Caco-2 (cell line): ENCODE measurements around the gene AMH. TPM values are rescaled to one million over a fixed set of nuclear protein-coding genes. Genes with fewer than 3 reads are reported as not detected.

Experiments used
- BruUV-seq: library from RNA; stranded (reverse); fragments of 400-500 nt; replicated peaks from 2 replicates; lab custom pipeline; 2021; lab: Mats Ljungman, UMichigan
- CTCF ChIA-PET: fragments of 300-600 bp; sonication (Branson Sonifier 250); formaldehyde crosslinking; loops from one replicate; lab custom pipeline; 2022; ENCODE audit warnings: antibody characterized with exemption; lab: Charles Lee
- POLR2A ChIA-PET: fragments of 300-600 bp; sonication (Branson Sonifier 250); formaldehyde crosslinking; loops from one replicate; lab custom pipeline; 2022; ENCODE audit warnings: antibody characterized with exemption; lab: Charles Lee
- DNase-seq, 2 experiments: peaks; one replicate each; pipeline versions ENCODE4 v3.0.0 to v3.0.0-alpha.2; 2020 to 2022
- H3K27me3 ChIP-seq: replicated peaks from 2 replicates; pipeline ENCODE4 v1.6.0; 2011; ENCODE audit warnings: low read length; ENCODE audit not compliant: control insufficient read depth, insufficient read depth
- H3K36me3 ChIP-seq: 2 replicates; pipeline ENCODE4 v1.5.1; 2011; ENCODE audit warnings: low read length; ENCODE audit not compliant: control insufficient read depth, insufficient read depth
- H3K4me1 ChIP-seq: fragments of 250-450 bp; sonication (Bioruptor Pico); 2 replicates; pipeline ENCODE4 v1.5.1; 2020; ENCODE audit warnings: mild to moderate bottlenecking
- H3K4me3 ChIP-seq: 2 replicates; pipeline ENCODE4 v1.5.1; 2011; ENCODE audit warnings: low read depth, mild to moderate bottlenecking, control low read depth, low read length
- H3K9me3 ChIP-seq: fragments of 250-450 bp; sonication (Bioruptor Pico); 2 replicates; pipeline ENCODE4 v1.5.1; 2020; ENCODE audit warnings: mild to moderate bottlenecking, moderate library complexity
- H3K27ac Mint-ChIP-seq: one replicate; pipeline ENCODE4 v1.8.0; 2022; ENCODE audit warnings: mixed read lengths; ENCODE audit not compliant: unreplicated experiment
- H3K27me3 Mint-ChIP-seq: one replicate; pipeline ENCODE4 v1.8.0; 2022; ENCODE audit warnings: mixed read lengths; ENCODE audit not compliant: insufficient read depth, unreplicated experiment
- H3K36me3 Mint-ChIP-seq: one replicate; pipeline ENCODE4 v1.8.0; 2022; ENCODE audit warnings: mild to moderate bottlenecking, mixed read lengths; ENCODE audit not compliant: insufficient read depth, unreplicated experiment
- H3K4me1 Mint-ChIP-seq: one replicate; pipeline ENCODE4 v1.8.0; 2022; ENCODE audit warnings: low read depth, mixed read lengths; ENCODE audit not compliant: unreplicated experiment
- H3K4me3 Mint-ChIP-seq: one replicate; pipeline ENCODE4 v1.8.0; 2022; ENCODE audit warnings: mild to moderate bottlenecking, moderate library complexity, mixed read lengths; ENCODE audit not compliant: unreplicated experiment
- H3K9me3 Mint-ChIP-seq: one replicate; pipeline ENCODE4 v1.8.0; 2022; ENCODE audit warnings: mixed read lengths; ENCODE audit not compliant: unreplicated experiment
- CTCF ChIP-seq, 2 experiments: fragments of 200-600 bp in 1 of 2; IDR thresholded peaks; 1 replicate in 1 of 2; 2 replicates in 1 of 2; pipeline versions ENCODE4 v1.5.1 to v1.8.0; 2011 to 2022; ENCODE audit warnings: antibody characterized with exemption in 1 of 2, control low read depth in 1 of 2, inconsistent platforms in 1 of 2, low read depth in 1 of 2, low read length in 1 of 2, mild to moderate bottlenecking in 1 of 2, moderate library complexity in 1 of 2; ENCODE audit not compliant: insufficient read depth in 1 of 2, severe bottlenecking in 1 of 2, unreplicated experiment in 1 of 2
- intact Hi-C: fragments of 100-400 bp; cut with micrococcal nuclease; formaldehyde crosslinking; loops from one replicate; pipeline ENCODE4 v1.10.0; 2022; ENCODE audit not compliant: unreplicated experiment
- microRNA-seq: library from miRNA; unstranded; fragments of <30 nt; microRNA quantifications from one replicate; pipeline ENCODE4 v1.2.0, GENCODE V29; 2022
- total RNA-seq: library from RNA; stranded (reverse); gene quantifications from 2 replicates; pipeline ENCODE4 v1.2.3, GENCODE V29; 2022

AMH gene
- total RNA-seq, 1 experiment from 2014 or later, result 19.4 TPM

GRCh38 chr19:2300533-2300932, 51.4 kb downstream of the AMH start:
- Mint-ChIP-seq H3K27ac (no peak overlapping the region), H3K36me3 (peaks cover 4% of the 10 kb centered on the region), H3K27me3 (no peaks in the 10 kb centered on the region), H3K9me3 (no peaks in the 10 kb centered on the region), H3K4me1 (no peaks in the 10 kb centered on the region), H3K4me3 (no peak overlapping the region)
- Histone ChIP-seq H3K4me1 (no peaks in the 10 kb centered on the region), H3K36me3 (no peaks in the 10 kb centered on the region), H3K27me3 (no peaks in the 10 kb centered on the region), H3K4me3 (no peak overlapping the region), H3K9me3 (no peaks in the 10 kb centered on the region)
- intact Hi-C loops, result no loop called here
- no peak for TF ChIP-seq CTCF (IDR thresholded peaks at IDR 0.05; ENCODE audit: insufficient read depth in 1 of 2, low read depth in 1 of 2, low read length in 1 of 2, severe bottlenecking in 1 of 2, unreplicated experiment in 1 of 2)
- ChIA-PET POLR2A (no interaction called here), CTCF (no interaction called here)
- DNase-seq, result no peak
- BruUV-seq, result no TSS peak

Small RNAs within 50 kb of the gene (microRNA-seq; reads per million reads assigned to microRNA genes)
- 5.0 reads per million, percentile 34 among the genes with 10 or more reads in this experiment for gene MIR1227
- not detected for gene MIR4321

Other genes with a start within 250 kb of the AMH start
- gene BTBD2, start 233.6 kb upstream of the AMH start, total RNA-seq, result 47.0 and 52.2 TPM in 2 replicates
- gene MKNK2, start 198.1 kb upstream of the AMH start, total RNA-seq, result 136 and 162 TPM in 2 replicates
- gene MOB3A, start 153.0 kb upstream of the AMH start, total RNA-seq, result 10.8 and 11.7 TPM in 2 replicates
- 1.1 and 1.6 TPM in 2 replicates for gene IZUMO4, start 152.4 kb upstream of the AMH start, total RNA-seq
- gene AP3D1, start 97.8 kb upstream of the AMH start, total RNA-seq, result 150 and 151 TPM in 2 replicates
- gene DOT1L, start 85.4 kb upstream of the AMH start, total RNA-seq, result 51.8 and 55.6 TPM in 2 replicates
- 119 TPM in 2 replicates for gene PLEKHJ1, start 13.0 kb upstream of the AMH start, total RNA-seq
- 129 and 135 TPM in 2 replicates for gene SF3A2, start 12.5 kb upstream of the AMH start, total RNA-seq
- gene JSRP1, start 7.1 kb downstream of the AMH start, total RNA-seq, result not detected in 2 replicates
- gene PEAK3, start 32.9 kb downstream of the AMH start, total RNA-seq, result not detected in 2 replicates
- 1.3 and 1.4 TPM in 2 replicates for gene LINGO3, start 58.8 kb downstream of the AMH start, total RNA-seq
- 141 and 152 TPM in 2 replicates for gene LSM7, start 79.3 kb downstream of the AMH start, total RNA-seq
- 90.6 and 92.3 TPM in 2 replicates for gene SPPL2B, start 79.4 kb downstream of the AMH start, total RNA-seq
- 0.49 and 0.66 TPM in 2 replicates for gene TMPRSS9, start 110.9 kb downstream of the AMH start, total RNA-seq
- gene TIMM13, start 178.3 kb downstream of the AMH start, total RNA-seq, result 200 and 217 TPM in 2 replicates
- gene LMNB2, start 207.6 kb downstream of the AMH start, total RNA-seq, result 128 and 130 TPM in 2 replicates
- gene GADD45B, start 226.8 kb downstream of the AMH start, total RNA-seq, result 20.2 and 23.8 TPM in 2 replicates